Vagina (tissue), 2 donors: ENCODE measurements around the gene IGSF9. TPM values are rescaled to one million over a fixed set of nuclear protein-coding genes. Genes with fewer than 3 reads are reported as not detected.

Experiments
- DNase-seq, 2 donors: peaks; one replicate each; pipeline ENCODE4 v3.0.0-alpha.2; 2017; ENCODE audit errors: extremely low spot score in 2 of 2
- H3K27ac ChIP-seq: fragments of 200-600 bp; sonication (generic); one replicate; pipeline ENCODE4 v1.5.1; 2019
- H3K27me3 ChIP-seq: fragments of 200-600 bp; sonication (generic); one replicate; pipeline ENCODE4 v1.5.1; 2019
- H3K36me3 ChIP-seq, 2 donors: fragments of 200-600 bp; sonication (generic); one replicate each; pipeline ENCODE4 v1.5.1; 2017 to 2019
- H3K4me1 ChIP-seq: fragments of 200-600 bp; sonication (generic); one replicate; pipeline ENCODE4 v1.5.1; 2019
- H3K4me3 ChIP-seq, 2 donors: fragments of 200-600 bp; sonication (generic); 1 replicate in 1 of 2; 2 replicates in 1 of 2; pipeline ENCODE4 v1.5.1; 2016 to 2019
- H3K9me3 ChIP-seq: fragments of 200-600 bp; sonication (generic); one replicate; pipeline ENCODE4 v1.5.1; 2019
- CTCF ChIP-seq, 3 experiments: fragments of 450-650 bp in 2 of 3; fragments of 200-600 bp in 1 of 3; sonication (generic) in 1 of 3; IDR thresholded peaks; one replicate each; pipeline ENCODE4 v1.5.1; 2017 to 2019; ENCODE audit warnings: antibody characterized with exemption in 3 of 3, mild to moderate bottlenecking in 2 of 3, moderate library complexity in 2 of 3
- POLR2A ChIP-seq, 2 donors: fragments of 450-650 bp; IDR thresholded peaks; one replicate each; pipeline ENCODE4 v1.6.1; 2017; ENCODE audit warnings: antibody characterized with exemption in 2 of 2, mild to moderate bottlenecking in 2 of 2, moderate library complexity in 2 of 2
- POLR2AphosphoS5 ChIP-seq, 2 donors: sonication (generic); formaldehyde crosslinking; IDR thresholded peaks; one replicate each; pipeline ENCODE4 v1.9.0; 2017; ENCODE audit warnings: antibody characterized with exemption in 2 of 2, mild to moderate bottlenecking in 2 of 2, low read depth in 1 of 2; ENCODE audit not compliant: insufficient read depth in 1 of 2
- intact Hi-C: fragments of 100-400 bp; cut with DNase I; formaldehyde crosslinking; loops from one replicate; pipeline ENCODE4 v1.15.1; 2023
- total RNA-seq: library from RNA; depleted of rRNA; stranded (reverse); fragments of >200 nt; gene quantifications from one replicate; pipeline ENCODE4 v1.2.3, GENCODE V29; 2016

The IGSF9 gene
- total RNA-seq, 1 donor from 2014 or later = 5.6 TPM

GRCh38 chr1:159890390-159890789 is 55.0 kb downstream of the IGSF9 start:
- no peak for DNase-seq
- H3K36me3 ChIP-seq = no peaks in the 10 kb centered on the region
- H3K27me3 ChIP-seq = no peaks in the 10 kb centered on the region
- H3K4me1 ChIP-seq = peaks cover 12% of the 10 kb centered on the region
- no peak for TF ChIP-seq CTCF (IDR thresholded peaks at IDR 0.05)
- TF ChIP-seq POLR2A (IDR thresholded peaks at IDR 0.05) = no peak
- TF ChIP-seq POLR2AphosphoS5 (IDR thresholded peaks at IDR 0.05; ENCODE audit: insufficient read depth in 1 of 2, low read depth in 1 of 2) = no peak
- no peak overlapping the region for H3K4me3 ChIP-seq
- peak overlapping the region; percentile 51 for H3K27ac ChIP-seq
- intact Hi-C loops = loop anchor here (5.0 kb wide), 1 partner anchor 93 kb away; no protein-coding TSS in a partner anchor
- no peaks in the 10 kb centered on the region for H3K9me3 ChIP-seq

GRCh38 chr1:159889821-159890252 is 55.6 kb downstream of the IGSF9 start:
- no peaks in the 10 kb centered on the region for H3K36me3 ChIP-seq
- no peak overlapping the region for H3K4me3 ChIP-seq
- TF ChIP-seq CTCF (IDR thresholded peaks at IDR 0.05) = no peak
- TF ChIP-seq POLR2AphosphoS5 (IDR thresholded peaks at IDR 0.05; ENCODE audit: insufficient read depth in 1 of 2, low read depth in 1 of 2) = peak in 1 of 2 donors; percentile 45
- H3K27ac ChIP-seq = peak overlapping the region; percentile 51
- DNase-seq = no peak
- peaks cover 12% of the 10 kb centered on the region for H3K4me1 ChIP-seq
- no peaks in the 10 kb centered on the region for H3K27me3 ChIP-seq
- H3K9me3 ChIP-seq = no peaks in the 10 kb centered on the region
- intact Hi-C loops = loop anchor here (5.0 kb wide), 1 partner anchor 93 kb away; no protein-coding TSS in a partner anchor

- Histone ChIP-seq H3K27ac (no peak overlapping the region), H3K4me3 (no peak overlapping the region), H3K4me1 (peaks cover 12% of the 10 kb centered on the region), H3K36me3 (no peaks in the 10 kb centered on the region), H3K27me3 (no peaks in the 10 kb centered on the region), H3K9me3 (no peaks in the 10 kb centered on the region)
- intact Hi-C loops = no loop called here
- no peak for DNase-seq
- no peak for TF ChIP-seq POLR2A (IDR thresholded peaks at IDR 0.05)
- TF ChIP-seq CTCF (IDR thresholded peaks at IDR 0.05) = peak in 1 of 3 experiments; percentile 6
These were observed 56.2 kb downstream of the IGSF9 start for GRCh38 chr1:159889202-159889601.

- TF ChIP-seq POLR2AphosphoS5 (IDR thresholded peaks at IDR 0.05; ENCODE audit: insufficient read depth in 1 of 2, low read depth in 1 of 2) = no peak
- TF ChIP-seq CTCF (IDR thresholded peaks at IDR 0.05) = no peak
- TF ChIP-seq POLR2A (IDR thresholded peaks at IDR 0.05) = no peak
- Histone ChIP-seq H3K4me3 (no peak overlapping the region), H3K9me3 (no peaks in the 10 kb centered on the region), H3K27ac (no peak overlapping the region), H3K27me3 (no peaks in the 10 kb centered on the region), H3K4me1 (peaks cover 16% of the 10 kb centered on the region), H3K36me3 (no peaks in the 10 kb centered on the region)
- intact Hi-C loops = no loop called here
- DNase-seq = no peak
These were observed 61.1 kb downstream of the IGSF9 start for GRCh38 chr1:159884296-159884695.

- TF ChIP-seq POLR2AphosphoS5 (IDR thresholded peaks at IDR 0.05; ENCODE audit: insufficient read depth in 1 of 2, low read depth in 1 of 2) (no peak), POLR2A (IDR thresholded peaks at IDR 0.05) (no peak), CTCF (IDR thresholded peaks at IDR 0.05) (no peak)
These were observed 62.3 kb downstream of the IGSF9 start for GRCh38 chr1:159883134-159883533.

More at GRCh38 chr1:159883134-159883533, 62.3 kb downstream of the IGSF9 start:
- intact Hi-C loops = no loop called here
- H3K27me3 ChIP-seq = no peaks in the 10 kb centered on the region
- no peaks in the 10 kb centered on the region for H3K9me3 ChIP-seq
- H3K4me1 ChIP-seq = peaks cover 16% of the 10 kb centered on the region
- no peak overlapping the region for H3K27ac ChIP-seq
- no peak overlapping the region for H3K4me3 ChIP-seq
- DNase-seq = no peak
- no peaks in the 10 kb centered on the region for H3K36me3 ChIP-seq
